IMR-90 (cell line): ENCODE measurements around the gene ACLY. TPM values are rescaled to one million over a fixed set of nuclear protein-coding genes. Genes with fewer than 3 reads are reported as not detected.
"Not testable (repeated sequence)": the region's sequence is repeated elsewhere in the genome, so short reads cannot be mapped to it uniquely, and the experiment has no call there.

Source experiments
- ATAC-seq: fragments of 200-7000 bp; cut with Tn5 transposase; 2 replicates; pipeline ENCODE4 v1.9.1; 2020; ENCODE audit warnings: low read depth, mild to moderate bottlenecking, moderate library complexity
- BruUV-seq: library from RNA; stranded (reverse); fragments of 400-500 nt; replicated peaks from 2 replicates; lab custom pipeline; 2021; lab: Mats Ljungman, UMichigan
- CTCF ChIA-PET: fragments of 300-600 bp; formaldehyde crosslinking; extraction: SDS; loops from one replicate; lab custom pipeline; 2021; ENCODE audit warnings: antibody characterized with exemption; lab: Yijun Ruan, JAX
- POLR2A ChIA-PET: fragments of 300-600 bp; sonication (Branson Sonifier 250); formaldehyde crosslinking; loops from one replicate; lab custom pipeline; 2022; ENCODE audit warnings: antibody characterized with exemption; ENCODE audit not compliant: unreplicated experiment; lab: Charles Lee
- DNase-seq: peaks from one replicate; pipeline ENCODE4 v3.0.0; 2013
- H2AFZ ChIP-seq: replicated peaks from 2 replicates; pipeline ENCODE3; 2013; ENCODE audit warnings: low read length, mild to moderate bottlenecking; ENCODE audit not compliant: poor library complexity
- H2AK5ac ChIP-seq: 2 replicates; pipeline ENCODE4 v1.6.1; 2013; ENCODE audit warnings: low read depth, low read length, inconsistent platforms
- H2AK9ac ChIP-seq: replicated peaks from 2 replicates; pipeline ENCODE3; 2013; ENCODE audit warnings: mild to moderate bottlenecking, low read depth, low read length, moderate library complexity; ENCODE audit not compliant: poor library complexity
- H2BK120ac ChIP-seq: 2 replicates; pipeline ENCODE4 v1.6.1; 2013; ENCODE audit warnings: low read depth, low read length, inconsistent platforms
- H2BK15ac ChIP-seq: 3 replicates; pipeline ENCODE4 v1.6.1; 2013; ENCODE audit warnings: low read depth, low read length, inconsistent platforms
- H2BK20ac ChIP-seq: 2 replicates; pipeline ENCODE4 v1.6.1; 2013; ENCODE audit warnings: low read depth, mild to moderate bottlenecking, inconsistent platforms, low read length, moderate library complexity
- H2BK5ac ChIP-seq: 2 replicates; pipeline ENCODE4 v1.6.1; 2013; ENCODE audit warnings: mild to moderate bottlenecking, low read depth, low read length, inconsistent platforms; ENCODE audit not compliant: poor library complexity, severe bottlenecking
- H3K14ac ChIP-seq: replicated peaks from 2 replicates; pipeline ENCODE4 v1.6.1; 2013; ENCODE audit warnings: low read depth, low read length, inconsistent platforms
- H3K18ac ChIP-seq: 2 replicates; pipeline ENCODE4 v1.6.1; 2013; ENCODE audit warnings: low read depth, low read length, control low read depth
- H3K23ac ChIP-seq: 2 replicates; pipeline ENCODE4 v1.6.1; 2013; ENCODE audit warnings: low read depth, low read length, inconsistent platforms
- H3K27ac ChIP-seq: 2 replicates; pipeline ENCODE4 v1.5.1; 2013; ENCODE audit warnings: mild to moderate bottlenecking, control low read depth, low read length; ENCODE audit not compliant: insufficient read depth
- H3K27me3 ChIP-seq: 2 replicates; pipeline ENCODE4 v1.6.1; 2013; ENCODE audit warnings: low read length; ENCODE audit not compliant: control insufficient read depth, insufficient read depth
- H3K36me3 ChIP-seq: 2 replicates; pipeline ENCODE4 v1.6.1; 2013; ENCODE audit warnings: low read length, mixed read lengths; ENCODE audit not compliant: control insufficient read depth, insufficient read depth
- H3K4ac ChIP-seq: 2 replicates; pipeline ENCODE4 v1.6.1; 2013; ENCODE audit warnings: low read depth, low read length, inconsistent platforms
- H3K4me1 ChIP-seq: 2 replicates; pipeline ENCODE4 v1.6.1; 2013; ENCODE audit warnings: low read length, mixed read lengths; ENCODE audit not compliant: control insufficient read depth, insufficient read depth
- H3K4me2 ChIP-seq: 2 replicates; pipeline ENCODE4 v1.6.1; 2013; ENCODE audit warnings: low read depth, mild to moderate bottlenecking, control low read depth, low read length, moderate library complexity
- H3K4me3 ChIP-seq: 2 replicates; pipeline ENCODE4 v1.5.1; 2013; ENCODE audit warnings: low read depth, mild to moderate bottlenecking, control low read depth, low read length, moderate library complexity; ENCODE audit not compliant: insufficient read depth
- H3K56ac ChIP-seq: 2 replicates; pipeline ENCODE4 v1.6.1; 2013; ENCODE audit warnings: low read length, inconsistent platforms; ENCODE audit not compliant: insufficient read depth; ENCODE audit errors: extremely low read depth
- H3K79me1 ChIP-seq, 2 experiments: 2 replicates each; pipeline ENCODE4 v1.6.1; 2013; ENCODE audit warnings: low read length in 2 of 2, inconsistent platforms in 1 of 2, low read depth in 1 of 2
- H3K9ac ChIP-seq: 2 replicates; pipeline ENCODE4 v1.6.1; 2013; ENCODE audit warnings: low read depth, low read length, control low read depth
- H3K9me1 ChIP-seq: 2 replicates; pipeline ENCODE4 v1.6.1; 2013; ENCODE audit warnings: low read length, inconsistent platforms; ENCODE audit not compliant: insufficient read depth
- H3K9me3 ChIP-seq: 2 replicates; pipeline ENCODE4 v1.6.1; 2013; ENCODE audit warnings: low read length; ENCODE audit not compliant: control insufficient read depth, insufficient read depth
- H4K20me1 ChIP-seq: 2 replicates; pipeline ENCODE4 v1.6.1; 2013; ENCODE audit warnings: low read length, inconsistent platforms; ENCODE audit not compliant: insufficient read depth
- H4K5ac ChIP-seq: 2 replicates; pipeline ENCODE4 v1.6.1; 2013; ENCODE audit warnings: mild to moderate bottlenecking, low read depth, low read length, control low read depth
- H4K8ac ChIP-seq, 2 experiments: 2 replicates each; pipeline ENCODE4 v1.6.1; 2013; ENCODE audit warnings: low read depth in 2 of 2, low read length in 2 of 2, control low read depth in 1 of 2, inconsistent platforms in 1 of 2
- H4K91ac ChIP-seq: 2 replicates; pipeline ENCODE4 v1.6.1; 2013; ENCODE audit warnings: low read depth, low read length, inconsistent platforms; ENCODE audit not compliant: insufficient read depth
- WGBS, 2 experiments: methylation state at CpG; one replicate each; pipeline versions ENCODE4 v1.1.5 to v1.1.7; 2013; ENCODE audit warnings: missing lambda C conversion rate in 2 of 2; ENCODE audit not compliant: insufficient read length in 1 of 2; ENCODE audit errors: extremely low coverage in 2 of 2; 5-methylcytosine and 5-hydroxymethylcytosine counted together
- dilution Hi-C: fragments of 300-500 bp; cut with HindIII; formaldehyde crosslinking; loops from one replicate; pipeline ENCODE4 v1.14.3; 2018; ENCODE audit warnings: low sequenced_read_pairs; ENCODE audit not compliant: unreplicated experiment
- in situ Hi-C: fragments of 300-500 bp; cut with MboI; formaldehyde crosslinking; loops from 3 replicates; pipeline ENCODE4 v1.14.3; 2019; ENCODE audit warnings: low sequenced_read_pairs, inconsistent platforms, mixed read lengths
- intact Hi-C: fragments of 100-400 bp; cut with micrococcal nuclease; formaldehyde crosslinking; loops from 2 replicates; pipeline ENCODE4 v1.10.0; 2022
- polyA plus RNA-seq, 3 experiments: library from polyadenylated mRNA; depleted of rRNA; stranded (reverse); fragments of >200 nt; gene quantifications; 2 replicates each; pipeline ENCODE4 v1.2.3, GENCODE V29; 2012; ENCODE audit warnings: low replicate concordance in 1 of 3
- total RNA-seq: library from RNA; depleted of rRNA; stranded (reverse); fragments of >200 nt; gene quantifications from 2 replicates; pipeline ENCODE4 v1.2.3, GENCODE V29; 2012

ACLY gene
- total and polyA plus RNA-seq, 2 of the 4 experiments (the other 2 are of a cell fraction), result 167 to 230 TPM

DNA sequence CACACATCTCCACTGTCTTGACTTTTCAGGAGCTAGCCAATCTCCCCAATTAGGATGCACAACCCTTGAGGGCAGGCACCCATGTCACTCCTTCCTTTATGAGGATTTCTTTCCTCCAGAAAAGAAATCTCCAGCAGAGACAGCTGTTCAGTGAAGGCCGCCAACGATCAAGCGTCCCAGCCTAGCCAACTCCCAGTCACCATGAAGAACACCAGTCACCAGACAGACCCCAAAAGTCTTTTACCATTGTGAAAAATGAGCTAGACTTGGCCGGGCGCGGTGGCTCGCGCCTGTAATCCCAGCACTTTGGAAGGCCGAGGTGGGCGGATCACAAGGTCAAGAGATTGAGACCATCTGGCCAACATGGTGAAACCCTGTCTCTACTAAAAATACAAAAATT lies 88.8 kb downstream of the ACLY start:
- H3K4me2 ChIP-seq, H3K4ac ChIP-seq, H3K18ac ChIP-seq, CTCF ChIA-PET, H2BK15ac ChIP-seq, H2BK20ac ChIP-seq, dilution Hi-C loops, H3K4me1 ChIP-seq, H2AFZ ChIP-seq, H3K14ac ChIP-seq, ATAC-seq, H3K56ac ChIP-seq, H3K4me3 ChIP-seq, H2AK9ac ChIP-seq, POLR2A ChIA-PET, BruUV-seq, H4K91ac ChIP-seq, in situ Hi-C loops, H4K20me1 ChIP-seq, H3K9me3 ChIP-seq, H3K27ac ChIP-seq, H4K5ac ChIP-seq, H2AK5ac ChIP-seq, DNase-seq, H3K27me3 ChIP-seq, H3K23ac ChIP-seq, H2BK120ac ChIP-seq, H3K9ac ChIP-seq, H3K79me1 ChIP-seq, H2BK5ac ChIP-seq, intact Hi-C loops, H4K8ac ChIP-seq: not testable (repeated sequence)
- Histone ChIP-seq H3K36me3 (peaks cover 24% of the 10 kb centered on the region), H3K9me1 (peaks cover 11% of the 10 kb centered on the region)
- WGBS, 2 experiments, result 50% methylated on average over 2 of the region's 10 CpGs; no CpG with 5 or more reads in 1 of the 2 experiments
